WI38 (cell line): ENCODE data around the gene SPOCK1.

Experiments
- H3K4me3 ChIP-seq: 2 replicates; pipeline ENCODE4 v1.5.1; 2011; ENCODE audit warnings: low read depth, mild to moderate bottlenecking, control low read depth, low read length
- TF ChIP-seq, protein P1 (sequence below): IDR thresholded peaks from 2 replicates; pipeline ENCODE4 v1.5.1; 2012; ENCODE audit warnings: low read depth, mild to moderate bottlenecking, control low read depth, low read length

SPOCK1 gene

DNA sequence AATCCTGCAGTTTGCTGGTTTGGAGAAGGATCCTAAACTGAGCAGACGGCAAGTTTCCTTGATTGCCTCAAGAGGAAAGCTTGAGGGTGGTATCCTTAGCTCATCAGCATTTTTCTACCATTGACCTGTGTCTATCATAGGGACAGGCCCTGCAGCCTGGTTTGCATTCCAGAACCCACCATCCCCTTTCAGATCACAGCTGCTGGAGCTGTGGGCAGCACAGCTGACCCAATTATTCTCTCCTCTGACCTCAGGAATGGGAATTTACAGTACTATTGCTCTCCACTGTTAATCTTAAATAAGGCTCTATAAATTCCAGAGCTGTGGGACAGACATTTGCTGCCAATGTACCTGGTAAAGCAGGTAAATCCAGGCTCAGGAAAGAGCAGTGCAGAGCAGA, 163.0 kb downstream of the SPOCK1 start:
- TF ChIP-seq, protein P1, sequence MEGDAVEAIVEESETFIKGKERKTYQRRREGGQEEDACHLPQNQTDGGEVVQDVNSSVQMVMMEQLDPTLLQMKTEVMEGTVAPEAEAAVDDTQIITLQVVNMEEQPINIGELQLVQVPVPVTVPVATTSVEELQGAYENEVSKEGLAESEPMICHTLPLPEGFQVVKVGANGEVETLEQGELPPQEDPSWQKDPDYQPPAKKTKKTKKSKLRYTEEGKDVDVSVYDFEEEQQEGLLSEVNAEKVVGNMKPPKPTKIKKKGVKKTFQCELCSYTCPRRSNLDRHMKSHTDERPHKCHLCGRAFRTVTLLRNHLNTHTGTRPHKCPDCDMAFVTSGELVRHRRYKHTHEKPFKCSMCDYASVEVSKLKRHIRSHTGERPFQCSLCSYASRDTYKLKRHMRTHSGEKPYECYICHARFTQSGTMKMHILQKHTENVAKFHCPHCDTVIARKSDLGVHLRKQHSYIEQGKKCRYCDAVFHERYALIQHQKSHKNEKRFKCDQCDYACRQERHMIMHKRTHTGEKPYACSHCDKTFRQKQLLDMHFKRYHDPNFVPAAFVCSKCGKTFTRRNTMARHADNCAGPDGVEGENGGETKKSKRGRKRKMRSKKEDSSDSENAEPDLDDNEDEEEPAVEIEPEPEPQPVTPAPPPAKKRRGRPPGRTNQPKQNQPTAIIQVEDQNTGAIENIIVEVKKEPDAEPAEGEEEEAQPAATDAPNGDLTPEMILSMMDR, result no peak
- H3K4me3 ChIP-seq, result no peak overlapping the region

DNA sequence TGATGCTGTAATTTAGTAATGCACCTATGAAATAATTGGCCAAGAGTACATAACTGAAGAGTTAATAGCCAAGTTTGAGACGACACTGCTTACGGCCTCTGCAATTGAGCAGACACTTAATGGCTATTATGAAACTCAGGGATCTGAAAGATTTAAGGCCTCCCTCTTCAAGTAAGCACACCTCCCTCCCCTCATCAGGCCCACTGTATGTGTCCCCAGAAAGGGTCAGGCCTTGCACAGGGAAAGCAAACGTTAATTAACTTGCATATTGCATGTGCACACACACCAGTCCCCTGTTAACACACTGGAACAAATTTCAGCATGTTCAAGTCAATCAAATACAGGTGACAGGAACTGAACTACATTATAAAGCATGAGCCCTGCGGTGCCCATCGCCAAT, 163.6 kb downstream of the SPOCK1 start:
- H3K4me3 ChIP-seq, result no peak overlapping the region
- TF ChIP-seq, protein P1, result no peak

DNA sequence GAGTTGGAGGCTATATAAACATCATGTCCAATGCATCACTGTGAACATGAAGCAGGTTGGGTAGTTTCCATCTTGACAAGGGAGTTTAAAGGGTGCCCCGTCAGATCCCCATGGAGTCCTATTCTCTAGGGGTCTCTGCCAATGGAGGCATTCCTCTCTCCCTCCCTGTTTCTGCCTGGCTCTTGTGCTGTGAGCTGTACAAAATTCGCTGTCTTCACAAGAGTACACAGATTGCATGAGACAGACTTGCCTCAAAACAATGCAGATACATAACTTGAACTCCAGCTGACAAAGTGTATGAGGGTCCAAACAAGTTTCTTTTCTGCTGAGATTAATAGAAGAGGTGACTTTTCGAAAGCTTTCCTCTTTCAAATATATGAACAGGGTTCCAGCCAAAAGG, 165.2 kb downstream of the SPOCK1 start:
- TF ChIP-seq, protein P1, result no peak
- H3K4me3 ChIP-seq, result no peak overlapping the region

DNA sequence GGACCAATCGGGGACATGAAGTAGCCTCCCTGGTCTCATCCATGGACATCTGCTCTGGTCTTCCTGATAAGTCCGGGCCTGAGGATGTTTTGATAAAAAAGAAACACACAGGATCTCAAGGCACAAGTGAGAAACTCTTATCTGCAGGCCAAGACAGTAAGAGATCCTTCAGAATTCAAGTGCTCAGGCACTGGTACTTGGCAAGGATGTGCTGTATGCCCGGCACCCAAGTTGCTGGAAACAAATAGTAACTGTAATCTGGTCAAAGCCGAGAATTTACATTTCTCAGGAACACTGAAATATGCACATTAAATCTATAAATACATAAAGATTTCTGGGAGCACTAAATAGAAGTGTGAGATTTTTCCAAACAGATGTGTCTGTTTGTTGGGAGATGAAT, 165.7 kb downstream of the SPOCK1 start:
- TF ChIP-seq, protein P1, result no peak
- H3K4me3 ChIP-seq, result no peak overlapping the region

DNA sequence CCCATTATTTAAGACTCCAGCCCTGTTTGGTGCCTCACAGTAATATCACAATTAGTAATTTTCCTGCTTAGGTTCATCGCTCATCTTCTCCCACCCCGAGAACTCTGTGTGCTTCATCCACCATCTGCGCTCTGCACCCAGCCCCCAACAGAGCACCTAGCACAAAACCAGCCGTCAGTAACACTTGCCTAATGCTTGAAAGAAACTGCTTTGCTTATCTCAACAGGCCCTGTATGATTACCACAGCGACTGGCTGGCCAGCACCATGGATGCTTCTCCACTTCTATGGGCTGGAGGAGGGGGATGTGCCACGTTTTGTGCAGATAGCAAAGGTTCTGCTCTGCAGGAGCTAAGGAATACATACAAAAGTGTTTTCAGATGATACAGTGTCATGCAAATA, 166.8 kb downstream of the SPOCK1 start:
- H3K4me3 ChIP-seq, result no peak overlapping the region
- TF ChIP-seq, protein P1, result no peak

DNA sequence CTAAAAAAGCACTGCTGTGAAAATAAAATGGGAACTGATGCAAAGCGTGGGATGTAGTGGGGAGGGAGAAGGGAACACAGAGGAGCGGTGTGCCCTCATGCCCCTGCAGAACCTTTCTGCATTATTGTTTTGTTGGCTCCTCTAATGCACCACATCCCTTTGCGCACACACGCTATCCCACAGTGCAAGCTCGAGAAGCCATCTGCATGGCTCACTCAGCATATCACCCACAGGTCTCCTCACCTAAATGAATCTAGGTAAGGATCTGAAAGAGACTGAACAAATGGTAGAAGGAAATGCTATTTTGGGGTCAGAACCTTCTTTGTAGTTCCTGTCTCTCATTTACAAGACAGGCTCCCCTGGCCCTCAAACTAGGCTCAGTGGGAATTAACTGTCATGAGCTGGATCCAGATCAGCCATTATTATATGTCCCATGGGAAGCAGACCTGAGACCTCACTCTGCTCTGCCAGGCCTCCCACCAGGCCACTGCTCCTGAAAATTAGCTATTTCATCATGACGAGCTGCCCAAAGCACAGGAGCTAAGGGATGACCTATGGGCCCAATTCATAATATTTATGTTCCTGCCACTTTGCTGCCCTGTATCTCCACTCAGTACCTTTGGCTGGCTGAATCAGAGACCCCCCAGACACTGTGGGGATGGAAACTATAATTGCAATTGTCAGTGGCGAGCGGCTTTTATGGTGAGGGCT, 169.4 kb downstream of the SPOCK1 start:
- H3K4me3 ChIP-seq, result no peak overlapping the region
- TF ChIP-seq, protein P1, result no peak

DNA sequence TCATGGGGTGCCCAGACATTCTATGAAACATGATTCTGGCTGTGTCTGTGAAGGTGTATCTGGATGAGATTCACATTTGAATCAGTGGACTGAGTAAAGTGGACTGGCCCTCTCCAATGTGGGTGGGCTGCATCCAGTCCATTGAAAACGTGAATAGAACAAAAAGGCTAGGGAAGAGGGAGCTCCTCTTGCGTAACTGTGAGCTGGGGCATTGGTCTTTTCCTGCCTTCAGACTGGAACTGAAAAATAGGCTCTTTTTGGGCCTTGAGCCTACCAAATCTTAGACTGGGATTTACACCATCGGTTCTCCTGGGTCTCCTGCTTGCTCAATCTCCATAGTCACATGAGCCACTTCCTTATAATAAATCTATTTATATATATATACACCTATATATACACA, 170.1 kb downstream of the SPOCK1 start:
- no peak overlapping the region for H3K4me3 ChIP-seq
- TF ChIP-seq, protein P1, result no peak
